GM21528 (cell line): ENCODE measurements around the gene SETD1B.

Experiments used
- ATAC-seq: cut with Tn5 transposase; IDR thresholded peaks from one replicate; pipeline ENCODE4 v1.9.1; 2021; ENCODE audit warnings: mild to moderate bottlenecking, moderate library complexity; ENCODE audit not compliant: unreplicated experiment, low FRiP score

The SETD1B gene

DNA sequence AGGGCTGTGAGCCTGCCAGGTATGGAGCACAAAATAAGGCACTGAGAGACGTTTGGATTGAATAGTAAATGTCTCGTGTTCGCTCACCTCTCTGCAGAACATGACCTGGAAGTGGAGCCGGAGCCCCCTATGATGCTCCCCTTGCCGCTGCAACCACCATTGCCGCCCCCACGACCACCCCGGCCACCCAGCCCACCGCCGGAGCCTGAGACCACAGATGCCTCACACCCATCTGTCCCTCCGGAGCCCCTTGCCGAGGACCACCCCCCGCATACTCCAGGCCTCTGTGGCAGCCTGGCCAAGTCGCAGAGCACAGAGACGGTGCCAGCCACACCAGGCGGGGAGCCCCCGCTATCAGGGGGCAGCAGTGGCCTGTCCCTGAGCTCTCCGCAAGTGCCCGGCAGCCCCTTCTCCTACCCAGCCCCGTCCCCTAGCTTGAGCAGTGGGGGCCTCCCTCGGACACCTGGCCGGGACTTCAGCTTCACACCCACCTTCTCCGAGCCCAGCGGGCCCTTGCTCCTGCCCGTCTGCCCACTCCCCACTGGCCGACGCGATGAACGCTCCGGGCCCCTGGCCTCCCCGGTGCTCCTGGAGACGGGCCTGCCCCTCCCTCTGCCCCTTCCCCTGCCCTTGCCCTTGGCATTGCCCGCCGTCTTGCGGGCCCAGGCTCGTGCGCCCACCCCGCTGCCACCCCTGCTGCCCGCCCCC lies 18.7 kb downstream of the SETD1B start:
- ATAC-seq: no peak

DNA sequence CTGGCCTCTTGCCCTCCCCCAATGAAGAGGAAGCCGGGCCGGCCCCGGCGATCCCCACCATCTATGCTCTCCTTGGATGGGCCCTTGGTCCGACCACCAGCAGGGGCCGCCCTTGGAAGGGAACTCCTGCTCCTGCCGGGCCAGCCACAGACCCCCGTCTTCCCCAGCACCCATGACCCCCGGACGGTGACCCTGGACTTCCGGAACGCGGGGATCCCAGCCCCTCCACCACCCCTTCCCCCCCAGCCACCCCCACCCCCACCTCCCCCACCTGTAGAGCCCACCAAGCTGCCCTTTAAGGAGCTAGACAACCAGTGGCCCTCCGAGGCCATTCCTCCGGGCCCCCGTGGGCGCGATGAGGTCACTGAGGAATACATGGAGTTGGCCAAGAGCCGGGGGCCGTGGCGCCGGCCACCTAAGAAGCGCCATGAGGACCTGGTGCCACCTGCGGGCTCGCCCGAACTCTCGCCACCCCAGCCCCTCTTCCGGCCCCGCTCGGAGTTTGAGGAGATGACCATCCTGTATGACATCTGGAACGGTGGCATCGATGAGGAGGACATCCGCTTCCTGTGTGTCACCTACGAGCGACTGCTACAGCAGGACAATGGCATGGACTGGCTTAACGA lies 19.4 kb downstream of the SETD1B start:
- ATAC-seq: no peak

DNA sequence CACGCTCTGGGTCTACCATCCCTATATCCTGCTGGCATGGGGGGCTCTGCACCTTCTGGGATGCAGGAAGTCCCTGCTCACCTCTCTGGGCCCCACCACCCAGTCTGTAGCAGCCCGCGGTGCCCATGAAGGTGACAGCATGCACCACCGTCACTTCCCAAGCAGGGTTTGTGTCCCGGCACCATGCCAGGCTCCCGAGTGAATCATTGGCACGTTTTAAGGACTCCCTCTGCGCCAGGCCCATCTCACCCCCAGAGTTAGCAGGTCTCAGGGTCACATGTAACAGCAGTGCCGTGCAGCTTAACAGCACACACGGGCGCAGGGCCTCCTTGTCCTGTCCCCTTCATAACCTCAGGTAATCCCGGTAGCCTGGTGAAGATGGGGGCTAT lies 19.9 kb downstream of the SETD1B start:
- ATAC-seq: no peak

DNA sequence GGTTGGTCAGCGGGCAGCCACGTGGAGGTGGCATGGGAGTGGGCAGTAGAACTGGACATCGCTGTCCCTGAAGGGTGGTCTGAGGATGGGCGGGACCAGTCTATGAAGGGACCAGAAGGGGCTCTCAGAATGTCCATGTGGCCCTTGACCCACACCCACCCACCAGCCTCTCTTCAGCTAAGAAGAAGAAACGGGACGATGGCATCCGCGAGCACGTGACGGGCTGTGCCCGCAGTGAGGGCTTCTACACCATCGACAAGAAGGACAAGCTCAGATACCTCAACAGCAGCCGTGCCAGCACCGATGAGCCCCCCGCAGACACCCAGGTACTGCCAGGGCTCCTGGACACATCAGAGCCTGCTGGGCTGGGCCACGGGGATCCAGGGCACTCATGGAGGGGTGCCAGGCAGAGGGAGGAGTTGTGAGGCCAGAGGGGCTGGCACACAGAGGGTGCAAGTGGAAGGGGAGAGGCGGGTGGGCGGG lies 21.3 kb downstream of the SETD1B start:
- no peak for ATAC-seq

DNA sequence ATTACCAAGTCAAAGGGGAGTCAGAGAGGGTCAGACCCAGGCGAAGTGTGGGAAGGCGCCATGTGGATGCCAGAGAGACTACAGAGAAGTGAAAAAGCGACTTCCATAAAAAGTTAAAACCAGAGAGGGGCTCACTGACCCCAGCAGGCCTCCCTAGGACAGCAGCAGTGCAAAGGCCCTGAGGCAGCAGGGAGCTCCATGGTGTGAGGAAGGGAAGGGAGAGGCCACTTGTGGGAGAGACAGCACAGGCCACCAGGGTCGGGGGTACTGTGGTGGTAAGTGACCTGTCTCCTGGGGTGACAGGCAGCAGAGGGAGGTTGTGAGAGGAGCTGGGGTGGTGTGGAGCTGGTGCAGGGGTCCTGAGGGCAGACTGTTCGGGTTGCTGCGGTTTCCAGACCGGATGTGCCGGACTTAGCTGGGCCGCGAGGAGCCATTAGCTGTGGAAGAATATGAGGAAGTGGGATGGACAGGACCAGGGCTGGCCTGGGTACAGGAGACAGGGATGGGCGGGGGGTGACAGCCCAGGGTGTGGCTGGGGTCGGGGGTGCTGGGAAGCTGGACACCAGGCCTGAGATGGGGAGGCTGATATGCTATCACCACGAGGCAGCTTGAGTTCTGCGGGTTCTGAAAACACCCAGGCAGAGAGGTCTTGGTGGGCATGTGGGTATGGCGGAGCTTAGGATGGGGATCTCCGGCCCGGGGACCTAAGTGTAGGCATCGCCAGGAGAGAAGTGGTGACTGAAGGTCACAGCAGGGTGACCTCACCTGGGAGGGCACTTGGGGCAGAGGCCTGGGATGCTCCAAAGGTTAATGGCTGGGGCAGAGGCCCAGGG lies 22.7 kb downstream of the SETD1B start:
- no peak for ATAC-seq

DNA sequence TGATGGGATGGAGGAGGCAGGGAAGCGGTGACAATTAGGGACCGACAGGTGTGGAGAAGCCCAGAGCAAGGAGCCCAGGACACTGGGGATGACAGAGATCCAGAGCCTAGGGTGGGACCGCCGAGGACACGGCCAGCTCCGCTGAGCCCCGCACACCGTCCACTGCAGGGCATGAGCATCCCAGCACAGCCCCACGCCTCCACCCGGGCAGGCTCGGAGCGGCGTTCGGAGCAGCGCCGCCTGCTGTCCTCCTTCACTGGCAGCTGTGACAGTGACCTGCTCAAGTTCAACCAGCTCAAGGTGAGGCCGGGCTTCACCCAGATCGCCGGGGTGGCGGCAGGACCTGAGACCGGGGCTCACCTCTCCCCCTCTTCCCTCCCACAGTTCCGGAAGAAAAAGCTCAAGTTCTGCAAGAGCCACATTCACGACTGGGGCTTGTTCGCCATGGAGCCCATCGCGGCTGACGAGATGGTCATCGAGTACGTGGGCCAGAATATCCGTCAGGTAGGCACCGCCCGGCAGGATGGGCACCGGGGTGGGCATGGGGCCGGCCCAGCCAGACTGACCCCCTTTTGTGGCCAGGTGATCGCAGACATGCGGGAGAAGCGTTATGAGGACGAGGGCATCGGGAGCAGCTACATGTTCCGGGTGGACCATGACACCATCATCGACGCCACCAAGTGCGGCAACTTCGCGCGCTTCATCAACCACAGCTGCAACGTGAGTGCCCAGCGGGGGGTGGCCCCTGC lies 23.7 kb downstream of the SETD1B start:
- no peak for ATAC-seq

DNA sequence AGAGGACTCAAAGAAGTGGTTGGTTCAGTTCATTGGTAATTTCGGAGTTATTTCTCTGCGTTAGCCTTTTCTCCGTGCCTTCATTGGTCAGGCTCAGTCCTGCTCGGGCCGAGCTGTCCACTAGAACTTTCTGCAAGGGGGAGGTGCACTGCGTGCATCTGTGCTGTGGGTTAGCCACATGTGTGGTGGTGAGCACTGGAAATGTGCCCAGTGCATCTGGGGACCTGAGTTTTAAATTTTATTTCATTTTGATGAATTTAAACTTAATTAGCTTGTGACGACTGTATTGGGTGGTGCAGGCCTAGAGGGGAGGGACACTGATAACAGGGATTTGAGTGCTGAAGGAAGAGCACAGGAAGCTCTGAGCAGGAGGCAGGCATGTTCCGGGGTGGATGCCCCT lies 24.5 kb downstream of the SETD1B start:
- no peak for ATAC-seq

DNA sequence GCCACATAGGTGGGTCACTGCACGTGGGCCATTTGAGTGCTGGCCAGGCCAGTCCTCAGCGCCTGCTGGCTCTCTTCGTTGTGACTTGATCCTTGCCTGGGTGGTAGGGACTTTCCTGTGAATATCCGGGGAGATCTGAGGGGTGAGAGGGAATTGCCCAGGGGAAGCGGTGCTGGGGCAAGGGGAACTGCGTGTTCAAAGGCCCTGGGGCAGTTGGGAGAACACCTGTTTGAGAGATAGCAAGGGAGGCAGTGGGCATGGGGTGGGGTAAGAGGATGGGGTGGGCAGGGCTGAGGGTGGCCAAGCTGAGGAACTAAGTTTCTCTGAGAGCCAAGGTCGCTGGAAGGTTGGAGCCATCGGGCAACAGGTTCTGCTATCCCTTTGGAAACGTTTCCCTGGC lies 25.0 kb downstream of the SETD1B start:
- ATAC-seq: no peak

DNA sequence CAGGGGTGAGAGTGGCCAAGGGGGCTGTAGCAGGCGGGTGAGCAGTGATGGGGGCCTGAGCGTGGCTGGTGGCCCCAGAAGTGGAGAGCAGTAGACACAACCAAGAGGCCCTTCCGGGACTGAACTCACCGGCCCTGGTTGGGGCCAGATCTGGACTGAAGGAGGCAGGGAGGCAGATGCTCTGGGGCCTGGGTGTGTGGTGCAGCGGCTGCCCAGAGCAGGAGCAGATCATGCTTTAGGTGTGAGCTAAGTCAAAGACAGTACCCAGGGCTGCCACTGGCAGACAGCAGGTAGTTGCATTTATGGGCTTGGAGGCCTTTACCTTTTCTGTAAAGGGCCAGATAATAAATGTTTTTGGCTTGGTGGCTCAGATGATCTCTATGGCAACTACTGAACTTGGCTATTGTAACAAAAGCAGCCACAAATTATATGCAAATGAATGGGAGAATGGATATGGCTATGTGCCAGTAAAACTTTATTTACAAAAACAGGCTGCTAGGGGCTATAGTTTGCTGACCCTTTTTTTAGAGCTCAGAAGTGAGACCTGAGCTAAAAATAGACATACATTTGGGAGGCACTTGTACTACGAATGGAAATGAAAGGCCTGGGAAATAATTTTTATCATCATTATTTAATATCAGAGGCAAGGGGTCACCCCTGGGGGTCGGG lies 25.6 kb downstream of the SETD1B start:
- no peak for ATAC-seq

DNA sequence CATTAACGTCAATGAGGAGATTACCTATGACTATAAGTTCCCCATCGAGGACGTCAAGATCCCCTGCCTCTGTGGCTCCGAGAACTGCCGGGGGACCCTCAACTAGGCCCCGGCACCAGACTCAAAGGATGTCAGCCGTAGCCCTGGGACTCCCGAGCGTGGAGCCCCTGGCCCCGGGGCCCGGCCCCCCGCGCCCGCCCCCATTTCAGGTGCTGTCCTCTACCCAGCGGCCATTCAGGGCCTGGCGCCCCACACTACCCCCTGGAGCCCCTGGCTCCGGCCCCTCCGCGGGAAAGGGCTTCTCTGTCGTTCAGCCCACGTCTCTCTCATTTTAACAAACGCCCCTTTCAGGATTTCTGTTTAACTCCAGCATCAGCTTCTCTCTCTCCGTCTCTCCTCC lies 26.3 kb downstream of the SETD1B start:
- ATAC-seq: no peak

DNA sequence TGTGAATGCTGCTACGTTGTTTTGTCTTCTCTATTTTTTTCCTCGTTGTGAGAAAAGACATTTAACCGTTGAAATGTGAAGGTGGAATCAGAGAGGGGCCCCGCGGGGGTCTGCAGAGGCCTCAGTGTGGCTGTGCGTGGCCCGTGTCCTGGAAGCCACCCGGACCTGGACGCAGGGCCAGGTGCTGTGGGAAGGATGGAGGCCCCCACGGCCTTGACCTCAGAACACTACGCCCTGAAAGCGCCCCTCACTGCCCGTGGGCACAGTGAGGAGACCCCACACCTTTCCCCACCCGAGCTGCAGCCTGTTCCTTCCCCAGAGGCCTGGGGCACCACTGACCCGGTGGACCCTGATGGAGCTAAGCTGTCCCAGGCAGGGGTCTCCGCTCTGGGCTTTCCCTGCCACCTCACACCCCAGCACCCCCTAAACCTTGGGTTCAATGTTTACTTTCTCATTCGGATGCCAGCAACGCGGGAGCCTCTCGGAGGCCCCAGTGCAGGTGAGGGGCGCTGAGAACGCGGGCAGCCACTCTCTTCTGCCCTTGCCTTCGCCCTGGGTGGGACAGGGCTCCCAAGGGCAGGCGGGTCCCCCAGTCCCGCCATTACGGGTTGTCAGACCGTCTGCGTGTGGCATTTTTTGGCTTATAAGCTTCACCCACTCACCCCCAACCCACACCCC lies 26.9 kb downstream of the SETD1B start:
- ATAC-seq: no peak

DNA sequence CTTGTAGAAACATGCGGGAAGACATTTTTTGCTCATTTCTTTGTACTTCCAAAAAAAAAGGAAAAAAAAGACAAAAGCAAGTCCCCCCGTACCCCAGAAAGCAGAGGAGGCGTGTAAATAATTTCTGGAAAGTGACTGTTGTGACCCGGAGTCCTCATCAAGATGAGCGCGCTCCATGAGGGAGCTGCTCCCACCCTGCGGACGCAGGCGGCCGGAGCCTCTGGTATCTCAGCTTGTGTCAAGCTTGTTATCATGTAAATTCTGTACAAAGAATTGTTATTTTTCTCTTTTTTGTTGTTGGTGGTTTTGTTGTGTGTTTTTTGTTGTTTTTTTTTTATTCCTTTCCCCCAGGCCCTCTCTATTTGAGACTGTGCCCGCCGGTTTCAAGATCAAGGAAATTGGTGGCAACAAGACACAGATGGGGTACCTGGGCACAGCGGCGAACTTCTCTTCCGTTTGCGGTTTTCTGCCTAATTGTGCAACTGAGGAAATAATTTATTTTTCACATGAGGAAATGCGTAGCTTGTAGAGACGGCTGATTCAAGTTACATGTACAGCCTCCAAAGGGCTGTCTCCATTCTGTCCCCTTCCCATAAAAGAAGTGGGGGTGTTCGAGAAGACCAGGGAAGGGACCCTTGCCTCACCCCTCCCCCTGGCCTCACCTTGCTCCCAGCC lies 27.9 kb downstream of the SETD1B start:
- no peak for ATAC-seq

DNA sequence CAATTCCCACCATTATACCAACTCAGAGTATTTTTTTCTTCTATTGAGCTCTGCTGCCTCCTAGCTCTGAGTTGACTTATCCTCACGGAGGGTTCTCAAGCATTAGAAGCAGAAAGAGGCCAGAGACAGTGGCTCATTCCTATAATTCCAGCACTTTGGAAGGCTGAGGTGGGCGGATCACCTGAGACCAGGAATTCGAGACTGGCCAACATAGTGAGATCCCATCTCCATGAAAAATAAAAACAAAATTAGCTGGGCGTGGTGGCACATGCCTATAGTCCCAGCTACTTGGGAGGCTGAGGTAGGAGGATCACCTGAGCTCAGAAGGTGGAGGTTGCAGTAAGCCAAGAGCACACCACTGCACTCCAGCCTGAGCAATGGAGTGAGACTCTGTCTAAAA lies 33.9 kb downstream of the SETD1B start:
- no peak for ATAC-seq

DNA sequence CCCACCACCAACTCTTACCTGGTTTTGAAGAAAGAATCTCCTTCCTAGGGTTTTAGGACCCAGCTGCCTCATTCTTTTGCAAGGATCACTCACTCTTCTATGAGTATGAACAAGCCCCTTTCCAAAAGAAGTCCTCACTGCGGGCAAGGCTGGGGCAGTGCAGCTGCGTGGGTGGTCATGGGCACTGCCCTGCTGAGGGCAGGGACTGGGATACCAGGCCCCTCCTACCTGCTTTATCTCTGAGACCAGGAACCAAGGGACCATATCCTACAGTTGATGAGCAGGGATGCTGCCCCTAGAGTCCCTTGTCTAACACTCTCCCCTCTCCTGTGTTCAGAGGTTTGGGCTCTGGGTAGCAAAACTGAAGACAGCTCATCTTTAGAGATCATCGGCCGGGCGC lies 34.3 kb downstream of the SETD1B start:
- ATAC-seq: no peak

DNA sequence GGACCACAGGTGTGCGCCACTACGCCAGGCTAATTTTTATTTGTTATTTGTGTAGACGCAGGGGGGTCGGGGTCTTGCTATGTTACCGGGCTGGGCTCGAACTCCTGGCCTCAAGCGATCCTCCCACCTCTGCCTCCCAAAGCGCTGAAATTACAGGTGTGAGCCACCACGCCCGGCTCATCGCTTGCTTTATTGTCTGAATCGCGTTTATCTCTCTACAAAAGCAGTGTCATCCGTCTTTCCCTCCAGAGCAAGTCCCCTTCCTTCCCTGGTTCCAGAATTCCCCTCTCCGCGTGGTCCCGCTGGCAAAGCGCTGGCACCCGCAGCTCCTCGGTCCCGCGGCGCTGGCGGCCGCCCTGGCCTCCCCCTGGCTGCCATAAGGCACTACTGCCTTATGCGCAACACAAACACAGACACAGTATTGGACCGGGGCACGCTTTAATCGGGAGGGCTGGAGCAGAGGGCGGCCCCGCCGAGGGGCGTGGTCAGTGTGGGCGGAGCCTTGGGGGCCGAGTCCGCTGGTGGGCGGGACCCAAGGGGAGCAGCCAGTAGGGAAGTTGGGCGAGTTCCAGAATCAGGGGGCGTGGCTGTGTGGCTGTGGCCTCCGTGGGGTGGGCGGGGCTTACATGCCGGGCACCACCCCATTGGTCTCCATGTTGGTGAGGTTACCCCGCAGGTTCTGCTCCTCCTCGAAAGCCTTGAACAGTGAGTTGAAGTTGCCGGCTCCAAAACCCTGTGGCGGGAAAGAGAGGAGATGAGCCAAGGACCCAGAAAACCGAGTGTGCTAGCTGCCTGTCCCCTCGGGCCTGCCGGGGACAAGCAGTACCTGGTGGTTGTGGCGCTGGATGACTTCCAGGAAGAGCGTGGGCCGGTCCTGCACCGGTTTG lies 35.5 kb downstream of the SETD1B start:
- peak; percentile 93 for ATAC-seq

DNA sequence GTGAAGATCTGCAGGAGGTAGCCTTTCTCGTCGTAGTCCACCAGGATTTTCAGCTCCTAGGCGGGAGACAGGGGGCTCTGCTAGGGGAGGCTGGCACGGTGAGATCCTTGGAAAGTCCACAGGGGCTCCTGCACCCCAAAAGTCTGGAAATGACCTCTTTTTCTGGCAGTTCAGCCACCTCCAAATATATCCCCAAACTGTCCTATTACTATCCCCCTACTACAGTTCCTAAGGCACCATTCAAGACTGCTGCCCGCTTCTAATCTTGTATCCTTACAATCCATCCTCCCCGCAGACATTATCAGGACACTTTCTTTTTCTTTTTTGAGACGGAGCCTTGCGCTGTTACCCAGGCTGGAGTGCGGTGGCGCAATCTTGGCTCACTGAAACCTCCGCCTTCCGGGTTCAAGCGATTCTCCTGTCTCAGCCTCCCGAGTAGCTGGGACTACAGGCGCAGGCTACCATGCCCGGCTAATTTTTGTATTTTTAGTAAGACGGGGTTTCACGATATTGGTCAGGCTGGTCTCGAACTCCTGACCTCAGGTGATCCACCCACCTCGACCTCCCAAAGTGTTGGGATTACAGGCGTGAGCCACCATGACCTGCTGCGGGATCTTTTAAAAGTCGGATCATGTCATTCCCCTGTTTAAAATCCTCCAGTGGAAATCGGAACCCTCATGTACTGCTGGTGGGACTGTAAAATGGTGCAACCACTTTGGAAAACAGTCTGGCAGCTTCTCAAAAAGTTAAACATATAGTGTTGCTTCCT lies 36.4 kb downstream of the SETD1B start:
- ATAC-seq: no peak

DNA sequence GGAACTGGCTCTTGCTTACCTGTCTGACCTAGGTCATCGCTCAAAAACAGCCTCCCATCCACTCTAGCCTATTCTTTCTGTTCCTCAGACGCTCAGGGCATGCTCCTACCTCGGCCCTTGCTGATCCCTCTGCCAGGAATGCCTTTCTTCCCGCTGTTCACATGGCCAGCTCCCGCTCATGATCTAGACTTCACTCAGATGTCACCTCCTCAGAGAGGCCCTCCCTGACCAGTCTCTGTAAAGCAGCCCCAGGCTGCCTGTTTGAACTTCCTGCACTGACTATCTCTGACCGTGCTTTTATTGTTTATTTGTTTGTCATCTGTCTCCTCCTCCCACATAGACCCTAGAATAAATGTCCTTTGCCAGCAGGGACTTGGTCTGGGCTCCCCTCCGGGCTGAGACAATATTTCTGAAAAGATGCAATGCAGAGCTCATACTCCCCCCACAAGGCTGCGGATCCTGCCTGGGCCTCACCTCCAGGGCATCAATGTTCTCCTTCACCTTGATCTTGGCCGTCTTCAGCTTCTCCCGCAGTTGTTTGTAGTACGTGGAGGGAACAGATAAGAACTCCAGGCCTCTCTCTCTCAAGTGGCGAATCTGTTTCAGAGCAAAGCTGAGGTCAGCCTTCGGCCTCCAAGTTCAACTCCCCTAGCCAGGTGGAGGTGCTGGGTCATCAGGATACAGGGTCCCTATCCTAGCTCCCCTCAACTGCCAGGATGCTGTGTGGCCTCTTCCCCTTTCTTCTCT lies 39.6 kb downstream of the SETD1B start:
- ATAC-seq: no peak
